GM21825 (cell line): ENCODE measurements around the gene EMX1.
A peak's percentile ranks its signal among the peaks of the same experiment; 100 is the strongest.

Experiments used
- ATAC-seq: cut with Tn5 transposase; IDR thresholded peaks from one replicate; pipeline ENCODE4 v1.9.1; 2021; ENCODE audit warnings: mild to moderate bottlenecking, moderate library complexity; ENCODE audit not compliant: unreplicated experiment

EMX1 gene

DNA sequence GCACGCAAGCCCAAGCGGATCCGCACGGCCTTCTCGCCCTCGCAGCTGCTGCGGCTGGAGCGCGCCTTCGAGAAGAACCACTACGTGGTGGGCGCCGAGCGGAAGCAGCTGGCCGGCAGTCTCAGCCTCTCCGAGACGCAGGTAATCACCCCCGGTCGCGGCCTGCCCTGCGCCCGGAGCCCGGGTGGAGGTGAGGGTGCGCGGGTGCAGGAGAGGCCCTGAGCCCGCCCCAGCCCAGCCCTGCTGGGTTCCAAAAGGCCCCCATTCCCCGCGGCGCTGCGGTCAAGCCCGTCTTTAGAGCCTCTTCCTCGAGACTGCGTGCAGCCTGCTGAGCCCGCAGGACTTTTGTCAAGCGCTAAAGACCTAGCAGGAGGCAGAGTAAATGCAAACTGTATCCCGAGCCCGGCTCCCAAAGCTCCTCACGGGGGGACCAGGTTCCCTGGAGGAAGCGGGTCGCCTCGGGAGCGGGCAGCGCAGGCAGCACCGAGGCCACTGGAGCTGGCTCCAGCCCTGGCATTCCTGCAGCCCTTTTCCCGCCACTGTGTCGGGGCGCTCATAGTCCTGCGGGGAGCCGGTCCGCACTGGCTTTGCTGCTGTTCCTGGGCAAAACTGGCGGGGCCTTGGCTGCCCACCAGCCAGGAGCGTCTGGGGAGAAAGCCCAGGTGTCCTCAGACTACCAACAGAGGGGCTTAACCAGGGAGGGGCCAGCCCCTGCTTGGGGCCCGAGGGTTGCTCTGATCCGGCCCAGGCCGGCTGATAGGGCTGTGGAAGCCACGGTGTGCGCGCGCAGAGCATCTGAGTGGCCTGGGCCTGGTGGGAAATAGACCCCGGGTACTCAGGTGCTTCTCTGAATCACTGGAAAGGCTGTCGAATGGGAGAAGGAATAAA is 7.3 kb downstream of the EMX1 start:
- ATAC-seq, result peak; percentile 45

DNA sequence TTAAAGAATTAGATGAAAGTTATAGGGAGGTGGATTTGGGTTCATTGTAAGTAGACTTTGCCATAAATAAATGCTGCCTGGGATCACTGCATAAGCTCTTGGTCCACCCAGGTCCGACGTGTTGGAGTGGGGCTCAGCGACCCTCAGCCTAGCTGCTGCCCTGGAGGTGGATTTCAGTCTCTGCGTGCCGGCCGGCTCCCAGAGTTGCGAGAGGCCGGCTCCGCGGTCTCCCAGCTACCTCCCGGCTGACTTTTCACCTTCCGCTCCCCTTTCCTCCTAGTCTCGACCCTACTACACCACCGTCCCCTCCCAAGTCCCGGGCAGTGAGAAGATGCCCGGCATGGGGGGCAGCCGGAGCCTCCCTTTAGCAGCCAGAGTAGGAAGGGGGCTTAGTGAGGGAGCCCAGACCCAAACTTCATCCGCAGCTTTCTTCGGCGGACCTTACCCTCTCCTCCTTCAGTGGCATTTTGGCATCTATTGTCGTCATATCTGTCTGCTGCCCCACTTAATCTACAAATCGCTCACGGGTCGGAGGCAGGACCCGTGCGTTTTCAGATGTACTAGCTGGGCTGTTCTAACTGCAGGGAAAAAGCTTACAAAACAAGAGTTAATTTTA is 8.1 kb downstream of the EMX1 start:
- no peak for ATAC-seq

DNA sequence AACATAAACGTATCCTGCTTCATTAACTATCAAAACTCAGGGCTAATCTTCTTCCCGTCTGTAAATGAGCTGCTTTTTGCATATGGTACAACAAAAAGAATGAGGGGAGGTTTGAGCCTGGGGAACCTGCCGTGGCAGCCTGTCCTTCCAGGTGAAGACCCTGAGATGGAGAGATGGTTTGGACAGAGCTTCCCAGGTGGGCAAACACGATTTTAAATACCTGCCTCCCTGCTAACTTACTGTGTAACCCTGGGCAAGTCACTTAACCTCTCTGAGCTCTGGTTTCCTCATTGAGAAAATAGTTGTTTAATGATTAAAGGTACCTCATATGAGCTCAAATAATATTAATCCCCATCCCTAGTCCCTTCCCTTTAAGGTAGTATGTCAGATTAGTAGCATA is 9.0 kb downstream of the EMX1 start:
- no peak for ATAC-seq

DNA sequence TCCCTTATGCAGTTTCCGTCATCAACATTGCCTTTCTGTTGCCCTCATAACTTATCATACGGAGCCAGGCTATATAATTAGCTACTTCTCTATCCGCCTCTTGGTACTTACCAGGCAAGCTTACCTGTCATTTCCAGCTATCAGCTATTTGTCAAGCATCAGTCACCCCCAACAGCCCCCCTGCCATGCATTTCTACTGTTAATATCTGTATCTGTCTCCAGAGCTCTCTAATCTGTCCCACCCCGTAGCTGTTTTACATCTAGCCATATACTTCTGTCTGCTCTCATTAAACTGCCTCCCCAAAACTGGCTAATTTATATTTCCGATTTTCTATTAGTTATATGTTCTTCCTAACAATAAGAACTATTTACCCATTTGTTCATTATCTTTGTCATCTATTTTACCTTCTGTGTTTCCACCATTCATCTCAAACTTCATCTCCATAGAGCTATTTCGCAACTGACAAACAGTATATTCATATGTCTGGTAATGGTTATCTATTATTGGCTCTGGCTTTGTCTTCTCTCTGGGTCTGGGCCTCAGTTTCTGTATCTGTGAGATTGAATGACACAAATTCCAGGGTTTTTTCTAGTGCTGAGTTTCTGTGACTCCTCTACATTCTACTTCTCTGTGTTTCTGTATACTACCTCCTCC is 9.6 kb downstream of the EMX1 start:
- no peak for ATAC-seq

DNA sequence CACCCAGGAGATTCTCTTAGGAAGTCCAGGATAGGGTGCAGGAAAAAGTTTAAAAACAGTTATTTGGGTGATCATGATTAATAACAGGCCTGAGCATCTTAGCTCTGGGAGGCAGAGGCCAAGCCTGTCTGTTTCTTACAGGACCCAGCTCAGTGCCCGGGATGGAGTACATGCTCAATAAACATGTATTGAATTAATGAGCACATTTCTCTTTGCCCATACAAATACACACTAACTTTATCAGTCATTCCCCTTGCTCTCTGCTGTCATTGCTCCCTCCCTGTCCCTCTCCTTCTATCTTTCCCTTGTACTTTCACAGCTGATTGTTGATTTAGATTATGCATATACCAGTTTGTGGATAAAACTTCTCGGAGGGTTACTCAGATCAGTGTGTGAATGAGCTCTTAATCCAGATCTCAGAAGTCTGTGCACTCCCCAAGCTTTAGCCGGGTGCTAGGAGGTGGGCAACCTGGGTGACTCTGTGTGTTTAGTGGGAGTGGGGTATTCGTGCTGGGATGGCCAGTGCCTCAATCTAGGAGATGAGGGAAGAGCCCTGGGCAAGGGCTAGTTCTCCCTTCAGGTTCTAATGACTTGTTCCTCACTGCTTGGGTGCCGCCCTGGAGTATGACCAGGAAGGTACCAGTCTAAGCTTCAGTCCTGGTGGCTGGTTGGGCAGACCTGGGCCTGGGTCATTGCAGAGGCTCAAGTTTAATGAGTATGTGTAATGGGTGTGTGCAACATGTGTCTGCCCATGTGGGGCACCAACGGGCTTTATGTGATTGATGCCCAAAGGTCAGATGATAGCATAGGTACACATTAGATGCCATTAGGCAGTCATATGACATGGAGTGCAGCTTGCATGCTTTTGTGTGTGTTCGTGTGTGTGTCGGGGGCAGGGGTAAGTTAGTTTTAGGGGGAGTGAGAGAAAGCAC is 10.6 kb downstream of the EMX1 start:
- ATAC-seq, result no peak

DNA sequence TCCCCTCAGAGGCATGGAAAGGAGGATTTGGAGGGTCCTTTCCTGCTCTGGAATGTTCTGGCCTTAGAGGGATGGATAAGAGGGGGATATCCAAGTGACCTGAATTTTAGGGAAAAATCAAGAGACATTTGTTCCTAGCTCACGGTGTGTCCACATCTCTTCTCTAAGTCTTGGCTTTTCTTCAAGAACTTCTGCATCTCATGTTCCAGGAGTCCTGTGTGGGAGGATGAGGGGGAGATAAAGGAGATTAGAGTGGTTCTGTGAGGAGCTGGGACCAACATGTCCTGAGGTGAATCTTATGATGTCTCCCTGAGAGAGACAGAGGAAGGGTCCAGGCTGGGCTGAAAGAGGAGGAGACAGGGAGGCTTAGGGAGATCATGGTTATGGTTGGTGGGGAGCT is 11.7 kb downstream of the EMX1 start:
- no peak for ATAC-seq

DNA sequence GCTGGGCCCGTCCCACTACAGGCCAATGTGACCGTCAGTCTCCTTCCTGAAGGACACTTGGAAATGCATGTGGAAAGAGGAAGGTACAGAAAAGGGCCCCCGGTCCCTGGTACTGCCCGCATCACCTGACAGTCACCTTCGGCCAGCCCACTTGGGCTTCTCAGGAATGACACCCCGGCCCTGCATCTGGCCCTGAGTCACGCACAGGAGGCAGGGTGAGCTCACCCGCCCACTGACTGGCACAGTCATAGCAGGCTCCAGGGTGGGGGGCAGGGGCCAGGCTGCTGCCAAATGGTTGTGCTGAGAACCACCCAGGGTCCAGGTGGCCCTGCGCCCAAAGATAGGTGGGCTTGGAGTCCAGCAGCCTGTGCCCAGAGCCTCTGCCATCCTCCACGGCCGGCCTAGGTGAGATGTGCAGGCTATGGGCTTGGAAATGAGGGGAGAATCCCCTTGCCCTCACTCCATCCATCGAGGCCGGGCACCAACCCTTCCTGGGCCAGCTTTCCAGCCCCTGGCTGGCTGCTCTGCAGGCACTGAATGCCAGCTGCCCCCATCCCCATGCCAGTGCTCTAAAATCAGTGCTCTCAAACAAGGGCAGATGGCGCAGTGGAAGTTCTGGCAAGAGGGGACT is 14.1 kb downstream of the EMX1 start:
- no peak for ATAC-seq

DNA sequence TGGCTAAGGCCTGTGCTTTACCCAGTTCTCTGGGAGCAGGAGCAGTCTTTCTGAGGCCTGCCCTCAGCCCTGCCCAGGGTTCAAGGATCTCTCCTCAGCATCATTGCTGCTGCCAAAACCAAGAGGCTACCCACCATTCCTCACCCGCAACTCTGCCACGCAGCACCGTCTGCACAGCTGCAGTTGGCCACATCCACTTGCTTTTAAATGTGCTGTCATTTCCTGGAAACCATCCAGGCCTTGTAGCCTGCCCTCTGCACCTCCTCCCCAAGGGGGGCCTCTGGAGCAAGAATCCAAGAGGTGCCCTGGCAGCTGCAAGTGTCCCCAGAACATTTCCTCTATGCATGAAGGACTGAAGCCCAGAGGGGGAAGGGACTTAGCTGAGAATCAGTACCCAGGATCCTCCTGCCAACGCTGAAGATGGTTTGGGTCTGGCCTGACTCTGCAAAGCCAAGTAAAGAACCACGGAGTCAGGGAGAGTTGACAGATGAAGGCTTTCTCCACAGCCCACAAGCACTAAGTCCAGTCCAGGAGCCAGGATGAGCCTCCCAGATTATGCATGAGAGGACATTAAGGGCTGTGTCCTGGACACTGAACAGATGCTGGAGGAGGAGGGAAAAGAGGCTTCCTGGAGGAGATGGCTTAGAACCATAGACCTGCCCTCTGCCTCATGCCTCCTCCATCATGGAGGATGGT is 14.9 kb downstream of the EMX1 start:
- no peak for ATAC-seq

DNA sequence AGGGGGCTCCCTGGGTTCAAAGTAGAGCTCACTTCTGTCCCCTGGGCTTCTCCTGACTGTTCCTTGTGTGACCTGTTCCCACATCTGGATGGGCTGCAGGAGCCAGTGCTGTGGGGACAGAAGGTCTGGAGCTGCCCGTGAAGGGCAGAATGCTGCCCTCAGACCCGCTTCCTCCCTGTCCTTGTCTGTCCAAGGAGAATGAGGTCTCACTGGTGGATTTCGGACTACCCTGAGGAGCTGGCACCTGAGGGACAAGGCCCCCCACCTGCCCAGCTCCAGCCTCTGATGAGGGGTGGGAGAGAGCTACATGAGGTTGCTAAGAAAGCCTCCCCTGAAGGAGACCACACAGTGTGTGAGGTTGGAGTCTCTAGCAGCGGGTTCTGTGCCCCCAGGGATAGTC is 15.5 kb downstream of the EMX1 start:
- ATAC-seq, result no peak

DNA sequence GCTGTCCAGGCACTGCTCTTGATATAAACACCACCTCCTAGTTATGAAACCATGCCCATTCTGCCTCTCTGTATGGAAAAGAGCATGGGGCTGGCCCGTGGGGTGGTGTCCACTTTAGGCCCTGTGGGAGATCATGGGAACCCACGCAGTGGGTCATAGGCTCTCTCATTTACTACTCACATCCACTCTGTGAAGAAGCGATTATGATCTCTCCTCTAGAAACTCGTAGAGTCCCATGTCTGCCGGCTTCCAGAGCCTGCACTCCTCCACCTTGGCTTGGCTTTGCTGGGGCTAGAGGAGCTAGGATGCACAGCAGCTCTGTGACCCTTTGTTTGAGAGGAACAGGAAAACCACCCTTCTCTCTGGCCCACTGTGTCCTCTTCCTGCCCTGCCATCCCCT is 15.9 kb downstream of the EMX1 start:
- ATAC-seq, result no peak

DNA sequence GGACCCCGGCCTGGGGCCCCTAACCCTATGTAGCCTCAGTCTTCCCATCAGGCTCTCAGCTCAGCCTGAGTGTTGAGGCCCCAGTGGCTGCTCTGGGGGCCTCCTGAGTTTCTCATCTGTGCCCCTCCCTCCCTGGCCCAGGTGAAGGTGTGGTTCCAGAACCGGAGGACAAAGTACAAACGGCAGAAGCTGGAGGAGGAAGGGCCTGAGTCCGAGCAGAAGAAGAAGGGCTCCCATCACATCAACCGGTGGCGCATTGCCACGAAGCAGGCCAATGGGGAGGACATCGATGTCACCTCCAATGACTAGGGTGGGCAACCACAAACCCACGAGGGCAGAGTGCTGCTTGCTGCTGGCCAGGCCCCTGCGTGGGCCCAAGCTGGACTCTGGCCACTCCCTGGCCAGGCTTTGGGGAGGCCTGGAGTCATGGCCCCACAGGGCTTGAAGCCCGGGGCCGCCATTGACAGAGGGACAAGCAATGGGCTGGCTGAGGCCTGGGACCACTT is 16.4 kb downstream of the EMX1 start:
- no peak for ATAC-seq

DNA sequence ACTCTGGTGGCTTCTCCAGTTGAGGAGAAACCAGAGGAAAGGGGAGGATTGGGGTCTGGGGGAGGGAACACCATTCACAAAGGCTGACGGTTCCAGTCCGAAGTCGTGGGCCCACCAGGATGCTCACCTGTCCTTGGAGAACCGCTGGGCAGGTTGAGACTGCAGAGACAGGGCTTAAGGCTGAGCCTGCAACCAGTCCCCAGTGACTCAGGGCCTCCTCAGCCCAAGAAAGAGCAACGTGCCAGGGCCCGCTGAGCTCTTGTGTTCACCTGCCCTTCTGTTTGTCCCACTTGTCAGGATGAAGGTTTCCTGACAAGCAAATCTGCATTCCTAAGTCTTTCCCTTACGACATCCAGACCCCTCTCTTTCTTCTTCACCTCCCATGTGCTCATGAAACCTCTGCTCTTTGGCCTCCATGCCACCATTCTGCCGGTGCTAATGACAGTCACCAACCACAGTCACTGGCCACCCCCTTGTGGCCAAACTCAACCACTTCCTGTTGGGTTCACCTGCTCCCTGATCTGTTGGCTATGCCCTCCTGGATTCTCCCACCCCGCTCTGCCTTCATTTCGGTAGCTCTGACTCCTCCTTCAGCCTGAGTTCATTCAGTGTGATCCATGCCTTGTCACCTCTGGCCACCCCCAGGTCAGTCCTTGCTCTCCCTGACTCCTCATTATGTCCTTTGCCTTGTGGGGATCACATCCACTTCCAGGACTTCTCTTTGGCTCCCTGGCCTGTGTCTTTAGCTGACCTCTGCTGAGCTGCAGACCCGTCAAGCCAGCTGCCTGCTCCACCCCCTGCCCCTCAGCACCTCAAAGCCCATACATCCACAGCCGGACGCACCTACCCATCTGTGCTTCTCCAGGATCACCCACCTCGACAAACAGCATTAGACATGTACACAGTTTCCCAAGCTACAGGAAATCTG is 17.6 kb downstream of the EMX1 start:
- ATAC-seq, result peak; percentile 50

DNA sequence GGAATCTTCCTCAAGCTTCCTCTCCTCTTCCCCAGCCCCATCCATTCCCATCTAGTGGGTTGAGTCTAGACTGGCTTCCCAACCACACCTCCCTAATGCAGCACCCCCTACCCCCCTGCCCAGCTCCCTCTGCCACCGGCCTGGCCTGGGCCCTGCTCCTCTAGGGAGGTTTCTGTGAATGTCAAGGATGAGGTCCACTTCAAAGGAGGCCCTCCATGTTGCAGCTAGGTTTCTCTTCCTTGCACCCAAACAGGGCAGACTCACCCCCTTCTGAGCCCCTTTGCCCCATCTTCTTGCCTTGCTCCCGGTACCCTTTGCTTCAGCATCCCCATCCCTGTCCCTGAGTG is 18.3 kb downstream of the EMX1 start:
- ATAC-seq, result no peak

DNA sequence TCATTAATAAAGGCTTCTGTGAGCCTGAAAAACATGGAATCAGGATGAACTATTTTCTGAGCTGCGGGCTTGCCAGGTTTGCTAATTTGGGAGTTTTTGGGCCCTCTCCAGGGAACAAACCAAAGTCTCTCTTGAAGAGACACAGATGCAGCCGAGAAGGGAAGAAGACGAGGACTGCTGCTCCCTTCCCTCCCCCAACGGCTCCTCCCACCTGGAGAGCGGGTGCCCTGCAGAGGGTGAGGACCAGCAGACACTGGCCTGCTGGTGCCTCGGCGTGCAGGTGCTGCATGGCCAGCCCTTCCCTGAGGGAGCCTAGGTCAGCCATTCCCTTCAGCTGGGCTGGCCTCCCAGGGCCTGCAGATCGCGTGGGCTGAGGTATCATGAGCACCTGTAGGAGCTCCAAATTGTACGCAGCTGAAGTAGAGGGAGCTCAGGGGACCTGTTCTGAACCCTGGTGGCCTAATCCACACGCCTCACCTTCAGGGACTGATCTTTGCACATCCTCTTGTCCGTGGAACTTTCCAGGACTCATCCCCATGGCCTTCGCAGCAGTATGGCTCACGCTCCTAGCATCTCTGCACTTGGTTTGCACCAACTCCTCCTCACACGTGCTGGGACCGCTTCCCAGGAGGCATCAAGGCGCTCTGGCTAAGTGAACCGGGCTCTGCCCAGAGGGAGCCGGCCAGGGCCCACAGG is 19.5 kb downstream of the EMX1 start:
- no peak for ATAC-seq

DNA sequence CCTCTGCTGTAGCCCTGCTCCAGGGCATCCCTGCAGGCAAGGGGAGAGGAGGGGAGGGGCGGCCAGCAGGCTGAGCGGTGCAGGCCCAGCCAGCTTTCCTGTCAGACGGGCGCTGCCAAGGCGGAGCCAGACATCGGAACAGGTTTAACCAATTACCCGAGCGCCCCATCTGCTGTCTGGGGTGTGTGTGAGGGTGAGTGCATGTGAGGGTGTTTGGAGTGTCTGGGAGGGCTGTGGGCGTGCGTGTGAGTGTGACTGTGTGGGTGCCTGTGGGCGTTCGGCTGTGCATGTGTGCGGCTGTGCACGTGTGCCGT is 20.0 kb downstream of the EMX1 start:
- no peak for ATAC-seq

DNA sequence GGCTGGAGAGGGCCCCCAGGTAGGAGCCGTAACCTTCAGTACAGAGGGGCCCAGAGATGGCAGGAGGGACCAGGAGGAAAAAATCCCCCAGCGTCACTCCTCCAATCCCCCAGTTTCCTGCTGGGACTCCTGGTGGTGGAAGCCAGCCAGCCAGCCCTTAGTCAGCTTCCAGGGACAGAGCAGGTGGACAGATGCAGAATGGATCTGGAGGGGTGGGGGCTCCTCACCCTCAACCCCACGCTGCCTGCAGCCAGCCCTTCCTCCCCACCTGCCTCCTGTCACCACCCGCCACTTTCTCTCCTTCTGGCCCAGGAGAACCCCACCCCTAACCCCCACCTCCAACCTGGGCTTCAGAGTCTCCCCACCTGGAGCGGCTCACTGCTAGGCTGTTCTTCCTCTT is 21.1 kb downstream of the EMX1 start:
- no peak for ATAC-seq

DNA sequence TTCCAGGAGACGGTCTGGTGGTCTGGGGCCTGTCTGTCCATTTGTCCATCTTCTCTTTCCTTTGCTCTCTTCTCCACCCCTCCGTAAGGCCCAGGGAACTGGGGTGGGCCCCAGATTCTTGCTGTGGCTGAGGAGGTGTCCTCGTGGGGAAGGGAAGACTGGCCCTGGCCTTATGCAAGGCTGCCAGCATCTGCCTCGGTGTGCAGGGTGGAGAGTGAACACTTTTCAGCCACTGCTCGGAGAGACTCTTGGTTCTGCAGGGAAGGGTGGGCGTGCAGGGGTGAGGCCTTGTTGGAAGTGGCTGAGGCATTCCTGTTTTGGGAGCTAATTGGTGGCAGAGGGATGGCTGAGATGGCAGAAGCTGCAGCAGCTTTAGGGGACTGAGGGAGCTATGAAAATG is 23.0 kb downstream of the EMX1 start:
- no peak for ATAC-seq

DNA sequence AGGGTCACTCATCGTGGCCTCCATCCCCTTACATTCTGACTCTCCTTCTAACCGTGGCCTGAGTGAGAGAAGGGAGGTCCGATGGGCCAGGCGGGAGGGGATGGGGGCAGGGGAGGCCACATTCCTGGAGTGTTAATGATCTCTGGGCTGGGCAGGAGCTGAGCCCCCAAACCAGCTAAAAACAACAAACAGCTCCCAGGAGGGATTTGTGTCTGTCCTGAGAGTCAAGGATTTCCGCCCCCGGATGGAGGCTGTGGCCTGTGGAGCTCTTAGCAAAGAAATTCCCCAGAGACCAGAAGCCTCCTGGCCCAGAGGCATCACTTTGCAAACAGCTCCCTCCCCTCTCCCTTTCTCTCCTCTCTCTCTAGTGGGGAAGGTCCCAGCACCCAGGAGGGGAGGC is 23.5 kb downstream of the EMX1 start:
- ATAC-seq, result no peak
